ENCODE data around the gene PCSK4.
A peak's percentile ranks its signal among the peaks of the same experiment; 100 is the strongest.
"Not testable (repeated sequence)": the region's sequence is repeated elsewhere in the genome, so short reads cannot be mapped to it uniquely, and the experiment has no call there.

PCSK4 gene

DNA sequence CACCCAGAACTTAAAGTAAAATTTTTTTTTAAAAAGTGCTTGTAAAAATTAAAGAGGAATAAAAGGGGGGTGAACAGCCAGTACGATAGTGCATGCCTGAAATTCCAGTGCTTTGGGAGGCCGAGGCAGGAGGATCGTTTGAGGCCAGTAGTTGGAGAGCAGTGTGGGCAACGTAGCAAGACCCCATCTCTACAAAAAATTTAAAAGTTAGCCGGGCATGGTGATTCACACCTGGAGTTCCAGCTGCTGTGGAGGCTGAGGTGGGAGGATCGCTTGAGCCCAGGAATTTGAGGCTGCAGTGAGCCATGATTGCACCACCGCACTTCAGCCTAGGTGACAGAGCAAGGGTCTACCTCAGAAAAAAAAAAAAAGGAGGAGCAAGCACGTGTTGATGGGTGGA is 14.9 kb upstream of the PCSK4 start:
- DNase-seq (ENCODE audit: low spot score): no peak

DNA sequence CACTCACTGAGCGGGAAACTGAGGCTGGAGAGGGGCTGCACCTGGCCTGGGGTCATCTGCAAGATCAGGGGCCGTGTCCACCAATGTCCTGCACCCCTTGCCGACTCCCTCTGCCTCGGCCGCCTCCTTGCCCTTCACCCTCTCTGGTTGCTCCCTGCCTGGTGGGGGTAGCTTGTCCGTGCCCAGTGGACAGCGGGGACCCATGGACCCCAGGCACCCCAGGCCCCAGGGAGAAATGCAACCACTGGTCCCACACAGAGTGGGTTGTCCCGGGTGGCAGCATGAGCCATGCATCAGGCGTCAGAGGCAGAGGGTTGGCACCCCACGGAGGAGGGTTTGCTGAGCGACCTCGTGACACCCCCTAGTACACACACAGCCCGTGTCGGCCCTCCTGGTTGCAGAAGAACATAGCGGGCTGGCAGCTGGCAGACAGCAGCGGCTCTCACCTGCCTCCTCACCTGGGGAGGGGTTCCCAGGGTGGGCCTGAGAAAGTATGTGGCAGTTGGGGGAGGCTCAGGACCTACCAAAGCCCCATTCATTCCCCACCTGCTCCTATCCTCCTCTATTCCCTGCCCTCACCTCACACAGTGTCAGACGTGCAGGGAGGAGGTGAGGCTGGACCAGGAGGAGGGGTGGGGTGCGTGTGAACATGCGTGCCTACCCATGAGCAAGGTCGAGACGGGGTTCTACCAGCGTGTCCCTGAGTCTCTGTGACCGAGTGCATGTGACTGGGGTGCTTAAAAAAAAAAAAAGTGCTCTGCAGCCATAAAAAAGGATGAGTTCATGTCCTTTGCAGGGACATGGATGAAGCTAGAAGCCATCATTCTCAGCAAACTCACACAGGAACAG is 14.0 kb upstream of the PCSK4 start:
- no peak for DNase-seq (ENCODE audit: low spot score)

DNA sequence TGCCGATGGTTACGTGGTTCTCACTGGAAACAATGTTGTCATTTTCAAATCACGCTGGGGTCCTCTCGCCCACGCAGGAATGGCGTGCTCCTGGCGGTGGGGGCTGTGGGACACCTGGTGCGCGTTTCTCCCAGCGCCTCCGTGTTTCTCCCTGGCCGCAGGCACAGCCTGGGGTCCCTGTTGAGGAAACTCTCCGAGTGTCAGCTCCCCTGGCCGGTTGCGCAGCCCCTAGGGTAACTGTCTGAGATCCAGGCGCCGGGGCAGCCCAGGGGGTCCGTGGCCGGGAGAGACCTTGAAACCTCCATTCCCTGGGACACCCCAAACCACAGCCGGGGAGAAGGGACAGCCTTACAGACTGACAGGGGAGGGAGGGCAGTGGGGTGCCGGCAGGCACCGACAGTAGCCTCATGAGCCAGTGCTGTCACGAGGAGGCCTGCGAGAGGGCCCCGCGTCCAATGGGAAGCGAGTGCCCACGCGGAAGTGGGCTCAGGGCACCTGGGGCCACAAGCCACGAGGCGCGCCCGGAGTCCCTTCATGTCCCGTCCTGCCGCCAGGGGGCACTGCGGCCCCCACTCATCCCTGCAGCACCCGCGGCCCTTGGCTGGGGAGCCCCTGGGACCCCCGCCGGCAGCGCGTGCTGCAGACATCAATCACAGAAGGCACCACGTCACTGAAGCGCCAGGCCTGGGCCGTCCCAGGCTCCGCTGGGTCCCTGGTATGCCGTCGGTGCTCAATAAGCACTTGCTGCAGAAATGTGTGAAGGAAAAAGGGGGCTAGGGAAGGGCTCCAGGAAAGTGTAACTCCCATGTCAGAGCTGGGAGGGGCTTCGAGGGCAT is 13.2 kb upstream of the PCSK4 start:
- DNase-seq (ENCODE audit: low spot score): peak; percentile 73

DNA sequence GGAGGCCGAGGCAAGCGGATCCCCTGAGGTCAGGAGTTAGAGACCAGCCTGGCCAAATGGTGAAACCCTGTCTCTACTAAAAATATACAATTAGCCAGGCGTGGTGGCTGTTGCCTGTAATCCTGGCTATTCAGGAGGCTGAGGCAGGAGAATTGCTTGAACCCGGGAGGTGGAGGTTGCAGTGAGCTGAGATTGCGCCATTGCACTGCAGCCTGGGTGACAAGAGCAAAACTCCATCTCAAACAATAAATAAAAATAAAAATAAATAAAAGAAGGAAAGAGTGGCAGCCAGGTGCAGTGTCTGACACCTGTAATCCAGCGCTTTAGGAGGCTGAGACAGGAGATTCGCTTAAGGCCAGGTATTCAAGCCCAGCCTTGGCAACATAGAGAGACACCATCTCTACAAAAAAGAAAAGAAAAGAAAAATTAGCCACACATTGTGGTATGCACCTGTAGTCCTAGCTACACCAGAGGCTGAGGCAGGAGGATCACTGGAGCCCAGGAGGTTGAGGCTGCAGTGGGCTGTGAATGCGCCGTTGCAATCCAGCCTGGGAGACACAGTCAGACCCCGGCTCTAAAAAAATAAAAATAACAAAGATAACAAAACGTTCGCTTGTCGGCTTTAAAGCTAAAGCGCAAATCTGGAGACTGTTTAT is 12.4 kb upstream of the PCSK4 start:
- DNase-seq (ENCODE audit: low spot score): no peak

DNA sequence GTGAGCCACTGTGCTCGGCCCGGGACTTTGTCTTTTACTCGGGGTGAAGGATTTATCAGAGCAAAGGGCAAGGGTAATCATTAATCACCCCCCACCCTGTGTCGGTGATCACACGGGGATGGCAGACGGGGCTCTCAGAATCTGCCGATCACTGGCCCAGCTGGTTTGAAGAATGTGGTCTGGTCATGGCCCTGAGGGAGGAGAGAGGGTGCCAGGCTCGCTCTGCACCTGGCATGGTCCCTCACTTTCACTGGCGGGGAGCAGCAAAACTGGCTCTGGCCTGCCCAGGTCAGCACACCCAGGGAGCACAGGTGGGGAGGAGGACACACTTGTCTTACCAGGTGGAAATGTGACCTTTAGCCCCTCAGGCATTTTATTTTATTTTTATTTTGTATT is 11.0 kb upstream of the PCSK4 start:
- DNase-seq (ENCODE audit: low spot score): no peak

DNA sequence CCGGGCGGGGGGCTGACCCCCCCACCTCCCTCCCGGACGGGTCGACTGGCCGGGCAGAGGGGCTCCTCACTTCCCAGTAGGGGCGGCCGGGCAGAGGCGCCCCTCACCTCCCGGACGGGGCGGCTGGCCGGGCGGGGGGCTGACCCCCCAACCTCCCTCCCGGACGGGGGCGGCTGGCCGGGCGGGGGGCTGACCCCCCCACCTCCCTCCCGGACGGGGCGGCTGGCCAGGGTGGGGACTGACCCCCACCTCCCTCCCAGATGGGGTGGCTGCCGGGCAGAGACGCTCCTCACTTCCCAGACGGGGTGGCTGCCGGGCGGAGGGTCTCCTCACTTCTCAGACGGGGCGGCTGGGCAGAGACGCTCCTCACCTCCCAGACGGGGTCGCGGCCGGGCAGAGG is 9.1 kb upstream of the PCSK4 start:
- DNase-seq (ENCODE audit: low spot score): not testable (repeated sequence)

DNA sequence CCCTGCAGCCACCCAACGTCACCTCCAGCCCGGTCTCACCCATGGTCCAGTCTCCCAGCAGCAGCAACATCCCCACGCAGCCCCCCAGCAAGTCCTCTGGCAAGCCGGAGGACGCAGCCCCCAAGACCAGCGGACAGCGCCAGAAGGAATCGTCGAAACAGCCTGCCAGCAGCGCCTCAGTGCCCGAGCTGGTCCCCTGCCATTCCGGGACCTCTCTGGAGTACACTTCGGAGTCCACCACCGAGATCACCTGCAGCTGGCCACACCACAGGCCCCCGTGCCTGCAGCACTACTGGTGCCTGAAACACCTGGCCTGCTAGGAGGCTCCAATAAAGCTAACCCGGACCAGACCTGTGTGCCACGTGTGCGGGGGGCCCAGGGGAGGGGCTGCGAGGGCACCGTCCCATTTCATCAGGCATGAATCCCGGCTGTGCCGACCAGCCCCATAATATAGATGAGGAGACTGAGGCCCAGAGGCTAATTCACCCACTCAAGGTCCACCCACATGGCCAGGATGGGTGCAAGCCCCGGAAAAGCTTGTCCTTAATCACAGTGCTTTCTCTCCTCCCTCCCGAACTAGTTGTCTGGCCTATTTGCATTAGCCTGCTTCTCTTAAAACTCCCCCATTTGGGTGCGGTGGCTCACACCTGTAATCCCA is 7.6 kb upstream of the PCSK4 start:
- DNase-seq (ENCODE audit: low spot score): no peak

DNA sequence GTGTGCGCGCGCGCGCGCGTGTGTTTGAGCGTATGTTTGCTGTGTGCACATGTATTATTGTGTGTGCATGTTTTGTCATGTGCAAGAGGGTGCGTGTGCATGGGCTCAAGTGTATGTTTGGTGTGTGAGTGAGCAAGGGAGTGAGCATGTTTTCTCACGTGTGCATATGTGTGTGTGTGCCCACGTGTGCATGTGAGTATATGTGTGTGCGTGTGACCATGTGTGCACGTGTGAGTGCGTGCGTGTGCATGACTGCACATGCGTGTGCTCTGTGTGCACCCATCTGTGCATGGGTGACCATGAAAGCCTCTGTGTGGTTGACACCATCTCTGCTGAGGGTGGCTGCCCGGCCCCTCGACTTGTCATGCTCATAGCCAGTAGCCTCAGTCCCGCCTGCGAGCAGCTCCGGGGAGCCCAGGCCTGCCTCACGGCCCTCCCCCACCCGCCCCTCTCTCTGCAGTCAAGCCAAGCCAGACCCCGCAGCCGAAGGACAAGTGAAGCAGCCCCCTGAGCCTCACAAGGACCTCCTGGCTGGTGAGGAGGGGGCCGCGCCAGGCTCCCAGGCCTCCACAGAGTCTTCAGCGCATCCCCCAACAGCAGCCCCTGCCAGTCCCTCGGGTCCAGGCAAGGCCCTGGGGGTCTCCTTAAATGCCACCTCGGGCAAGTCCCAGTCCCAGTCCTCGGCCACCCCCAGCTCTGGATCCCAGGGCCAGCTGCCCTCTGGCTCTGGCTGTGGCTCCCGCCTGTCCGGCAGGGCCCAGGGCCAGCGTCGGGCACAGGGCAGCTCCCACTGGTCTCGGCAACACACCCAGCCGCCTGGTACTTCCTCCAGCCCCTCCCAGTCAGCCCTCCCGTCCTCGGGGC is 6.8 kb upstream of the PCSK4 start:
- no peak for DNase-seq (ENCODE audit: low spot score)

DNA sequence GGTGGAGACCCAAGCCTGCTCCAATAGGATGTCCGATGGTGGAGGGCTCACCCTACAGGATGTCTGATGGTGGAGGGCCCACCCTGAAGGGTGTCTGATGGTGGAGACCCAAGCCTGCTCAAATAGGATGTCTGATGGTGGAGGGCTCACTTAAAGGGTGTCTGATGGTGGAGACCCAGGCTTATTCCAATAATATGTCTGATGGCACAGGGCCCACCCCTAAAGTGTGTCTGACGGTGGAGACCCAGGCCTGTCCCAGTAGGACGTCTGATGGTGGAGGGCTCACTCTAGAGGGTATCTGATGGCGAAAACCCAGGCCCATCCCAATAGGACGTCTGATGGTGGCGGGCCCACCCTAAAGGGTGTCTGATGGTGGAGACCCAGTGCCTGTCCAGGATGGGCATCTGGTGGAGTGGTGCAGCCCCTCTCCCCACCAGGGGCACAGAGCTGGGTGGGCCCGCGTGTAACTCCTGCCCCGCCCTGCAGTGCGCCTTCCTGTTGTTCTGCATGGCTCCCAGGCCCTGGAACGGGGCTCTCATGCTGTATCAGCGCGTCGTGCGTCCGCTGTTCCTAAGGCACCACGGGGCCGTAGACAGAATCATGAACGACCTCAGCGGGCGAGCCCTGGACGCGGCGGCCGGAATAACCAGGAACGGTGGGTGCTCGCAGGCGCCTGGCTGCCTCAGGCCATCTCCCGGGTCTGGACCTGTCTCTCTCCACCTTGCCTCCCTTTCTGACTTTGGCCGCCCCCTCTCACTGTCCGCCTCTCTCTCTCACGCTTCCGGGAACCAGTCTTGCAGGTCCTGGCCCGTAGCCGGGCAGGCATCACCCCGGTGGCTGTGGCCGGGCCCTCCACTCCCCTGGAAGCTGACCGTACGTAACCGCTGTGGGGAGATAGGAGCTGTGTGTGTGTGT is 5.9 kb upstream of the PCSK4 start:
- DNase-seq (ENCODE audit: low spot score): no peak

DNA sequence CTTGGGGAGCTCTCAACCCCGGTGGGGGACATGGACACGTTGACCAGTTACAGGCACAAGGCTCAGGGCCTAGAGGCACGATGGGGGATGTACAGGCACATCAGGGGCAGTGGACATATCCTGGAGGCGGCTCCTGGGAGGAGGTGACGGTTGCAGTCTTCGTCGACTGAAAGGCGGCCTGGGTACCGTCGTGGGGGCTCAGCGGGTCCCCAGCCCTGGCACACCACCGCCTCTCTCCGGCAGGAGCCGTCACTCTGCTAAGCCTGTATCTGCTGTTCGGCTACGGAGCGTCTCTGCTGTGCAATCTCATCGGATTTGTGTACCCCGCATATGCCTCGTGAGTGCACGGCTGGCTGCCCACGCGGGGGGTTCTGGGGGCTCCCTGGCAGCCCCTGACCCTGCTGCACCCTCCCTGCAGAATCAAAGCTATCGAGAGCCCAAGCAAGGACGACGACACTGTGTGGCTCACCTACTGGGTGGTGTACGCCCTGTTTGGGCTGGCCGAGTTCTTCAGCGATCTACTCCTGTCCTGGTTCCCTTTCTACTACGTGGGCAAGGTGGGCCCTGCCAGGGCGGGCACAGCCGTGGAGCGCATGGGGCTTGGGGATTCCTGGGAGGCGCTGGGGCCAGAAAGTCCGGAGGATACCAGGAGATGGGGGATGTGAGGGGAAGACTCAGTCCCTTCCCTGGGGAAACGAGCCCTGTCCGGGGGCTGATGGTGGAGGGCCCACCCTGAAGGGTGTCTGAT is 5.1 kb upstream of the PCSK4 start:
- no peak for DNase-seq (ENCODE audit: low spot score)

DNA sequence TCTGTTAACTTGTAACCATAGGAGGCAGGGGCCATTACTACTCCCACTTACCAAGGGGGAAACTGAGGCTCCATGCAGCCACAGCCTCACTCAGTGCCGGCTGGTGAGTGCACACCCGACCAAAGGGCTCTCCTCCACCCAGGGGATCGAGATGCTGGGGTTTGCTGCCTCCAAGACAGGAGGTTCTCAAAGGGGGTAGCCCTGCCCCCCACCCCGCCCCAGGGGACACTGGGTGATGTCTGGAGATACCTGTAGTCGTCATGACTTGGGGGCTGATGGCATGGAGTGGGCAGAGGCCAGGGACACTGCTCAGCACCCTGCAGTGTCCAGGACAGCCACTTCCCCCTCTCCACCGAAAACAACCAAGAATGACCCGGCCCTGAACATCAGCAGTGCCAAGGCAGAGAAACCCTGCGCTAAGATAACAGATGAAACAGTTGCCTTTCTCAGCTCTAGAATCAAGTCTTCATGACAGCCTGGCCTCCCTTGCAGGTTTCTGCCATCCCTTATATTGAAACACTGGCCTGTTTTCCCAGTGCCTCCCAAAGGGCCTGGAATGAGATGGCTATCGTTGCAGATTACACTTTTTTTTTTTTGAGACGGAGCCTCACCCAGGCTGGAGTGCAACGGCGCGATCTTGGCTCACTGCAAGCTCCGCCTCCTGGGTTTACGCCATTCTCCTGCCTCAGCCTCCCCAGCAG is 4.1 kb upstream of the PCSK4 start:
- DNase-seq (ENCODE audit: low spot score): no peak

DNA sequence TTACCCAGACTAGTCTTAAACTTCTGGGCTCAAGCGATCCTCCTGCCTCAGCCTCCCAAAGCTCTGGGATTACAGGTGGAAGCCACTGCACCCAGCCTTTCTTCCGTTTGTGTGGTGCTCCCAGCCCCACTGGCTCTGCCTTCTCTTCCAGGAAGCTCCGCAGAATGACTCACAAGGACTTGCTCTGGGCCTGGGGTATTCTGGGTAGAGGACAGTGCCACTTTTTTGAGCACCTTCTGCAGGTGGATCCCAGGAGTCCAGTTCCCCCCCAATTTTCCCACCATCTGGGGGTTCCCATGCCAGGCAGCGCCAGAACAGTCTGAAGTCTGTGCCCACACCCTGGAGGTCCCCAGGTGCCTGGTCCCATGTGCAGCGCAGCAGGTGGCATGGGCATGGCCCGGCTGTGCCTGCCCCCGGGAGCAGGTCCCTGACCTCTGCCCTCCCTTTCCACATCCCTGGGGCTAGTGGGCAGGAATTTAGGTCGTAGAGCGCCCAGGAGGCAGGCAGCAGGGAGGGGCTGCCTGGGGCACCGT is 2.4 kb upstream of the PCSK4 start:
- no peak for DNase-seq (ENCODE audit: low spot score)

DNA sequence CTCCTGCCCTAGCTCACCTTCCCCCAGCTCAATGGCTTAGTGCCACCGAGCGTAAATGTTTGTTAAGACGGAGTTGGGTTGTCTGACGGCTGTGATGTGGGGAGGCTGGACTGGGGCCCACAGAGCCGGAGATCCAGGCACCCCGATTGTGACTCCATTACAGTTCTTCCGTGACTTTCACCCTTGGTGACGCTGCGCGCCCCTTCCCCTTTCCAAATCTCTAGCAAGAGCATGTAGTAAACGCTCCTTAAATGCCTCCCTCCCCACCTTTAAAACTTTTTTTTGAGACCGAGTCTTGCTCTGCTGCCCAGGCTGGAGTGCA is 1.7 kb upstream of the PCSK4 start:
- no peak for DNase-seq (ENCODE audit: low spot score)

DNA sequence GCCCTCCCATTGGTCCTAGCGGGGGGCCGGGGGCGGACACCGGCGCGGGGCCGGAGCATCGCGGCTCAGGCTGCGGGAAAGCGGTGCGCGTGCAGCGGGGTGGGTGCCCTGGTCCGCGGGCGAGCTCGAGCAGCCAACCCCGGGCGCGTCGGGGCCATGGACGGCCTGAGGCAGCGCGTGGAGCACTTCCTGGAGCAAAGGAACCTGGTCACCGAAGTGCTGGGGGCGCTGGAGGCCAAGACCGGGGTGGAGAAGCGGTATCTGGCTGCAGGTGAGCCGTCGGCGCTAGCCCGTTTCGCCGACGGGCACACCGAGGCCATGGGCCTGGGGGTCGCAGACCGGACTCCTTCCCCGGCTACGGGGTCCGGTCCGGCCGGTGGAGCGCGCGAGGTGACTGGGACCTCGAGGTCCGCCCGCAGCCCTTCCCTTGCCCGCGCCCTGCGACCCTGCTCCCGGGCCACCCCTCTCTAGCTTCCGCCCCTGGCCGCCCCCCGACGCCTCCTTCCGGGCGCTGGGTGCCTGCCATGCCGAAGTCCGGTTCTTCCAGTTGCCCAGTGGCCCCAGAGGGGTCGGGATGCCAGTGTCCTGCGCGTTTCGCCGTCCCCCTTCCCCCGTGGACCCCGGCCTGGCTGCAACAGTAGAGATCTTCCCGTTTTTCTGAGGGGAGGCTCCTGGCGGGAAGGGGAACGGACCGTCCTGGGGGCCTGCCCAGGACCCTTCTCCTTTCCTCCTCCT is 1.1 kb upstream of the PCSK4 start, which contains the start of gene REEP6:
TSS of gene REEP6 (plus strand) at position 68 of the 735 bp plus-strand sequence. CDS start at position 157, 89 bp downstream.
- no peak for DNase-seq (ENCODE audit: low spot score)

DNA sequence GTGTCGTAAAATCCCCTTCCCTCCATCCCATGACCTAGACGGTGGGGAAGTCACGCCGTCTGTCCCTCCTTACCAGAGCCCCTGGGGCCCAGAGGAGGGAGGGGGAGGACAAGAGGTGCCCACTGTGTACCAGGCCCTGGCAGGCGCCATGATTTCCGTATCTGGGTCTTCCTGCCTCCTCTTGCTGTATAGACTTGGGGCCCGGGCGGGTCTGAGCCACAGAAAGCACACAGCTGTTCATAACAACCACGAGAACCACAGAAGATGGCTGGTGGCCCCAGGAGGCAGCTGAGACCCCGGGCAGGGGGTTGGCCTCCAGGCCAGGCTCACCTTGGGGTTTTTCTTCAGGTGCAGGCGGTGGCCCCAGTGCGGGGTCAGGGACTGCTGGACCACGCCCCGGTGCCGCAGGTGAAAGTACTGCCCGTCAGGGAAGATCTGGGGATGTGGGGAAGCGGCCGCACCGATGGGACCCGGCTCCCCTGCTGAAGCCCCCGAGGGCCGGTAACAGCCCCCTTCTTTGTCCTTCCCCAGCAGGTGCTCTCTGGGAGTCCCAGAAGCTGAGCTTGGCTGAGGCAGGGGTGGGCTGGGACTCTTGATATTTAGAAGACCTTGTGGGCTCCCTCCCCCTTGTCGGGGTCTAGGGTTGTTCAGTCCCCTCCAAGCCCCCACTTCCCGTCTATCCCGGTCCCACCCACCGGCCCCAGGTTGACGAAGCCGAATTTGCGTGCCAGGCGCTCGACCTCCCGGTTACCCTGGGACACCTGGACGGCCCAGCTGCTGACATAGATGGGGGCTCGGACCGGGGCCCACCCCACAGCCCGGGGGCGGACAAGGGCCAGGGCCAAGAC is 463 bp downstream of the PCSK4 start:
- no peak for DNase-seq (ENCODE audit: low spot score)

DNA sequence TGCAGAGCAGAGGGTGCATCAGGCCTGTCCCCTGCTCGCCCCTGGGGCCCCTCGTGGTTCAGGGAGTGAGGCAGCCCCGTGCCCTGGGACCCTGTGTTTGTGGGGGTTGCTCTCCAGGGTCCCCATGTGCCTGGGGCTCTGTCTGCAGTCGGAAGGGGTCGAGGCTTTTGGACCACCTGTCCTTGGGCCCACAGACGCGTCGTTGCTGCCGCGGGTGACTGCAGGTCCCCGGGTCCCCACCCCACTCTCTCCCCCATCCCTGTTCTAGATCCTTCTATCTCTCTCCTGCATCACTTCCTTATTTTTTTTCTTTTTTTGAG is 1.9 kb downstream of the PCSK4 start:
- no peak for DNase-seq (ENCODE audit: low spot score)

All from HuH-7.5 (cell line).